Measurements from ENCODE around the gene ZNF346. TPM values are rescaled to one million over a fixed set of nuclear protein-coding genes. Genes with fewer than 3 reads are reported as not detected.

ZNF346 gene
- total and polyA plus RNA-seq, 2 of the 13 experiments (the other 11 are each of a cell fraction or from before 2014, with no cell fraction given): 8.6 to 19.4 TPM

DNA sequence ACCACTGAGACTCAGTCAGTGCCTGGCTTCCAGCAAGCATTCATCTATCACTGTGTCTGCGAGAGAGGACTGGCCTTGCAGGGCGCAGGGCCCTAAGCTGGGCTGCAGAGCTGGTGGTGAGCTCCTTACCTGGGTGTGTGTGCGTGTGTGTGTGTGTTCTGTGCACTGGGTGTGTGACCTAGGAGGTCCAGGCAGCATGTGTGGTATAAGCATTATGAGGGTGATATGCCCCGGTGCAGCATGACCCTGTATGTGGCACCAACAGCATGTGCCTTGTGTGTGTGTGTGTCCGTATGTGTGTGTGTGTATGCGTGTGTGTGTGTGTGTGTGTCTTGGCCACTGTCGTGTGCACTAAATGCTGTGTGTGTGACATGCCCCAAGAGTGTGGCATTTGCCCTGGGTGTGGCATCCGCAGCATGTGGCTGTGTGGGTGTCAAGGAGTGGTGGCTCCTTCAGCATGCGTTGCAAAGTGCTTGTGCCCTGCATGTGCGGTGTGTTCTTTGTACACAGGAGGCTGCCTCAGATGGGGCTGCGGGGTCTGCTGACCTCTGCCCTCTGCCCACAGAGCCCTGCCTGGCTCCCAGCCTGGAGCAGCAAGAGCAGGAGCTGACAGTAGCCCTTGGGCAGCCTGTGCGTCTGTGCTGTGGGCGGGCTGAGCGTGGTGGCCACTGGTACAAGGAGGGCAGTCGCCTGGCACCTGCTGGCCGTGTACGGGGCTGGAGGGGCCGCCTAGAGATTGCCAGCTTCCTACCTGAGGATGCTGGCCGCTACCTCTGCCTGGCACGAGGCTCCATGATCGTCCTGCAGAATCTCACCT, 67.5 kb downstream of the ZNF346 start (continued):
- TF ChIP-seq ZNF24 (IDR thresholded peaks at IDR 0.05) (no peak), CCAR2 (optimal IDR thresholded peaks at IDR 0.05; ENCODE audit: low read depth, low read length) (no peak), SP2 (CRISPR knock-in tag; IDR thresholded peaks at IDR 0.05) (no peak), ZNF772 (CRISPR knock-in tag; IDR thresholded peaks at IDR 0.05) (no peak), HNRNPUL1 (IDR thresholded peaks at IDR 0.05; ENCODE audit: low read depth, low read length) (no peak), ZNF224 (CRISPR knock-in tag; IDR thresholded peaks at IDR 0.05) (no peak; the same call in 1 of the 2 replicates), ZNF138 (CRISPR knock-in tag; IDR thresholded peaks at IDR 0.05; ENCODE audit: low read depth) (no peak), ZNF441 (CRISPR knock-in tag; IDR thresholded peaks at IDR 0.05; ENCODE audit: borderline replicate concordance) (no peak), ZNF607 (CRISPR knock-in tag; IDR thresholded peaks at IDR 0.05; ENCODE audit: borderline replicate concordance) (no peak), NCOR1 (IDR thresholded peaks at IDR 0.05; ENCODE audit: borderline replicate concordance, low read length) (no peak), DNMT1 (CRISPR knock-in tag; IDR thresholded peaks at IDR 0.05) (0 out of 2 replicates have a peak, but pooled peaks have one; percentile 72), ARID2 (CRISPR knock-in tag; IDR thresholded peaks at IDR 0.05; ENCODE audit: borderline replicate concordance) (no peak), AGO2 (optimal IDR thresholded peaks at IDR 0.05; ENCODE audit: low read depth, low read length) (peak; percentile 95), TCF12 (IDR thresholded peaks at IDR 0.05) (no peak), TCF12 (CRISPR knock-in tag; IDR thresholded peaks at IDR 0.05) (no peak)
- TF ChIP-seq, protein P1, sequence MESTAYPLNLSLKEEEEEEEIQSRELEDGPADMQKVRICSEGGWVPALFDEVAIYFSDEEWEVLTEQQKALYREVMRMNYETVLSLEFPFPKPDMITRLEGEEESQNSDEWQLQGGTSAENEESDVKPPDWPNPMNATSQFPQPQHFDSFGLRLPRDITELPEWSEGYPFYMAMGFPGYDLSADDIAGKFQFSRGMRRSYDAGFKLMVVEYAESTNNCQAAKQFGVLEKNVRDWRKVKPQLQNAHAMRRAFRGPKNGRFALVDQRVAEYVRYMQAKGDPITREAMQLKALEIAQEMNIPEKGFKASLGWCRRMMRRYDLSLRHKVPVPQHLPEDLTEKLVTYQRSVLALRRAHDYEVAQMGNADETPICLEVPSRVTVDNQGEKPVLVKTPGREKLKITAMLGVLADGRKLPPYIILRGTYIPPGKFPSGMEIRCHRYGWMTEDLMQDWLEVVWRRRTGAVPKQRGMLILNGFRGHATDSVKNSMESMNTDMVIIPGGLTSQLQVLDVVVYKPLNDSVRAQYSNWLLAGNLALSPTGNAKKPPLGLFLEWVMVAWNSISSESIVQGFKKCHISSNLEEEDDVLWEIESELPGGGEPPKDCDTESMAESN (CRISPR knock-in tag; conservative IDR thresholded peaks at IDR 0.05): no peak
- TF ChIP-seq, protein P2, sequence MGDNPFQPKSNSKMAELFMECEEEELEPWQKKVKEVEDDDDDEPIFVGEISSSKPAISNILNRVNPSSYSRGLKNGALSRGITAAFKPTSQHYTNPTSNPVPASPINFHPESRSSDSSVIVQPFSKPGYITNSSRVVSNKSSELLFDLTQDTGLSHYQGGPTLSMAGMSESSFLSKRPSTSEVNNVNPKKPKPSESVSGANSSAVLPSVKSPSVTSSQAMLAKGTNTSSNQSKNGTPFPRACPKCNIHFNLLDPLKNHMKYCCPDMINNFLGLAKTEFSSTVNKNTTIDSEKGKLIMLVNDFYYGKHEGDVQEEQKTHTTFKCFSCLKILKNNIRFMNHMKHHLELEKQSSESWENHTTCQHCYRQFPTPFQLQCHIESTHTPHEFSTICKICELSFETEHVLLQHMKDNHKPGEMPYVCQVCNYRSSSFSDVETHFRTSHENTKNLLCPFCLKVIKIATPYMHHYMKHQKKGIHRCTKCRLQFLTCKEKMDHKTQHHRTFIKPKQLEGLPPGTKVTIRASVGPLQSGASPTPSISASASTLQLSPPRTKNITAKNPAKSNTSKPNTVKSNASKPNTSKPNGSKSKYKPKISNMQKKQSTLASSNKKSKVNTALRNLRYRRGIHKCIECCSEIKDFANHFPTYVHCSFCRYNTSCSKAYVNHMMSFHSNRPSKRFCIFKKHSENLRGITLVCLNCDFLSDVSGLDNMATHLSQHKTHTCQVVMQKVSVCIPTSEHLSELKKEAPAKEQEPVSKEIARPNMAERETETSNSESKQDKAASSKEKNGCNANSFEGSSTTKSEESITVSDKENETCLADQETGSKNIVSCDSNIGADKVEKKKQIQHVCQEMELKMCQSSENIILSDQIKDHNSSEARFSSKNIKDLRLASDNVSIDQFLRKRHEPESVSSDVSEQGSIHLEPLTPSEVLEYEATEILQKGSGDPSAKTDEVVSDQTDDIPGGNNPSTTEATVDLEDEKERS (CRISPR knock-in tag; IDR thresholded peaks at IDR 0.05): no peak
- TF ChIP-seq, protein P3, sequence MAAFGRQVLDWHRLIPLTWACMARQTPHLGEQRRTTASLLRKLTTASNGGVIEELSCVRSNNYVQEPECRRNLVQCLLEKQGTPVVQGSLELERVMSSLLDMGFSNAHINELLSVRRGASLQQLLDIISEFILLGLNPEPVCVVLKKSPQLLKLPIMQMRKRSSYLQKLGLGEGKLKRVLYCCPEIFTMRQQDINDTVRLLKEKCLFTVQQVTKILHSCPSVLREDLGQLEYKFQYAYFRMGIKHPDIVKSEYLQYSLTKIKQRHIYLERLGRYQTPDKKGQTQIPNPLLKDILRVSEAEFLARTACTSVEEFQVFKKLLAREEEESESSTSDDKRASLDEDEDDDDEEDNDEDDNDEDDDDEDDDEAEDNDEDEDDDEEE (CRISPR knock-in tag; IDR thresholded peaks at IDR 0.05): no peak
- TF ChIP-seq, protein P4, sequence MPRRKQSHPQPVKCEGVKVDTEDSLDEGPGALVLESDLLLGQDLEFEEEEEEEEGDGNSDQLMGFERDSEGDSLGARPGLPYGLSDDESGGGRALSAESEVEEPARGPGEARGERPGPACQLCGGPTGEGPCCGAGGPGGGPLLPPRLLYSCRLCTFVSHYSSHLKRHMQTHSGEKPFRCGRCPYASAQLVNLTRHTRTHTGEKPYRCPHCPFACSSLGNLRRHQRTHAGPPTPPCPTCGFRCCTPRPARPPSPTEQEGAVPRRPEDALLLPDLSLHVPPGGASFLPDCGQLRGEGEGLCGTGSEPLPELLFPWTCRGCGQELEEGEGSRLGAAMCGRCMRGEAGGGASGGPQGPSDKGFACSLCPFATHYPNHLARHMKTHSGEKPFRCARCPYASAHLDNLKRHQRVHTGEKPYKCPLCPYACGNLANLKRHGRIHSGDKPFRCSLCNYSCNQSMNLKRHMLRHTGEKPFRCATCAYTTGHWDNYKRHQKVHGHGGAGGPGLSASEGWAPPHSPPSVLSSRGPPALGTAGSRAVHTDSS (CRISPR knock-in tag; conservative IDR thresholded peaks at IDR 0.05): no peak
- TF ChIP-seq, protein P5, sequence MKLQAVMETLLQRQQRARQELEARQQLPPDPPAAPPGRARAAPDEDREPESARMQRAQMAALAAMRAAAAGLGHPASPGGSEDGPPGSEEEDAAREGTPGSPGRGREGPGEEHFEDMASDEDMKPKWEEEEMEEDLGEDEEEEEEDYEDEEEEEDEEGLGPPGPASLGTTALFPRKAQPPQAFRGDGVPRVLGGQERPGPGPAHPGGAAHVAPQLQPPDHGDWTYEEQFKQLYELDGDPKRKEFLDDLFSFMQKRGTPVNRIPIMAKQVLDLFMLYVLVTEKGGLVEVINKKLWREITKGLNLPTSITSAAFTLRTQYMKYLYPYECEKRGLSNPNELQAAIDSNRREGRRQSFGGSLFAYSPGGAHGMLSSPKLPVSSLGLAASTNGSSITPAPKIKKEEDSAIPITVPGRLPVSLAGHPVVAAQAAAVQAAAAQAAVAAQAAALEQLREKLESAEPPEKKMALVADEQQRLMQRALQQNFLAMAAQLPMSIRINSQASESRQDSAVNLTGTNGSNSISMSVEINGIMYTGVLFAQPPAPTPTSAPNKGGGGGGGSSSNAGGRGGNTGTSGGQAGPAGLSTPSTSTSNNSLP (IDR thresholded peaks at IDR 0.05; ENCODE audit: low read depth, low read length): no peak
